ENCODE results near the gene PRKN.

- TF ChIP-seq CTCF (conservative IDR thresholded peaks at IDR 0.05; ENCODE audit: low read depth in 2 of 2), result no peak
- TF ChIP-seq POLR2AphosphoS5 (IDR thresholded peaks at IDR 0.05; ENCODE audit: low read depth), result no peak
- TF ChIP-seq EZH2phosphoT487 (IDR thresholded peaks at IDR 0.05; ENCODE audit: unreplicated experiment), result no peak
- no peak for TF ChIP-seq EZH2 (IDR thresholded peaks at IDR 0.05; ENCODE audit: low read depth, unreplicated experiment)
- TF ChIP-seq REST (IDR thresholded peaks at IDR 0.05; ENCODE audit: unreplicated experiment), result no peak
- no peak for TF ChIP-seq CREB1 (CRISPR knock-in tag; IDR thresholded peaks at IDR 0.05; ENCODE audit: low read depth)
Observed at GRCh38 chr6:162610351-162610750, 117.2 kb downstream of the PRKN start.

Data from GM23338 (cell line).